H1 (cell line): Measurements from ENCODE around the gene TRIM31. TPM values are rescaled to one million over a fixed set of nuclear protein-coding genes. Genes with fewer than 3 reads are reported as not detected.

Experiments
- CTCF ChIA-PET: fragments of 300-600 bp; sonication (Branson Sonifier 250); formaldehyde crosslinking; loops from one replicate; lab custom pipeline; 2021; ENCODE audit not compliant: partially characterized antibody; lab: Charles Lee
- POLR2A ChIA-PET: fragments of 300-600 bp; sonication (Branson Sonifier 250); formaldehyde crosslinking; loops from one replicate; lab custom pipeline; 2021; ENCODE audit warnings: inconsistent platforms; ENCODE audit not compliant: partially characterized antibody; lab: Charles Lee
- DNase-seq, 2 experiments: peaks; one replicate each; pipeline versions ENCODE4 v3.0.0 to v3.0.0-alpha.2; 2010 to 2022; ENCODE audit warnings: low spot score in 2 of 2, low read depth in 1 of 2, mixed read lengths in 1 of 2
- FAIRE-seq: peaks from 2 replicates; lab custom pipeline; 2011; peaks lifted over from hg19 to GRCh38; lab: Jason Lieb, UNC
- H2AFZ ChIP-seq: 2 replicates; pipeline ENCODE4 v1.8.1; 2012; ENCODE audit warnings: low read length, inconsistent platforms
- H2AK5ac ChIP-seq: 2 replicates; pipeline ENCODE4 v1.6.1; 2013; ENCODE audit warnings: low read depth, low read length
- H2BK120ac ChIP-seq: replicated peaks from 2 replicates; pipeline ENCODE3; 2013; ENCODE audit warnings: low read depth, low read length, inconsistent platforms
- H2BK12ac ChIP-seq: 2 replicates; pipeline ENCODE4 v1.6.1; 2013; ENCODE audit warnings: low read depth, low read length
- H2BK15ac ChIP-seq: 2 replicates; pipeline ENCODE4 v1.6.1; 2013; ENCODE audit warnings: low read length
- H2BK20ac ChIP-seq: 2 replicates; pipeline ENCODE4 v1.6.1; 2013; ENCODE audit warnings: low read length
- H2BK5ac ChIP-seq: 2 replicates; pipeline ENCODE4 v1.6.1; 2013; ENCODE audit warnings: low read depth, low read length
- H3K14ac ChIP-seq: 2 replicates; pipeline ENCODE4 v1.6.1; 2013; ENCODE audit warnings: inconsistent platforms; ENCODE audit not compliant: insufficient read length
- H3K18ac ChIP-seq: 2 replicates; pipeline ENCODE4 v1.6.1; 2013; ENCODE audit warnings: low read length; ENCODE audit errors: extremely low read depth
- H3K23ac ChIP-seq: 2 replicates; pipeline ENCODE4 v1.6.1; 2013; ENCODE audit warnings: inconsistent platforms; ENCODE audit not compliant: insufficient read length
- H3K23me2 ChIP-seq: 2 replicates; pipeline ENCODE4 v1.6.1; 2013; ENCODE audit warnings: low read depth, low read length
- H3K27ac ChIP-seq: 2 replicates; pipeline ENCODE4 v1.6.1; 2011; ENCODE audit warnings: low read depth, low read length, inconsistent platforms
- H3K27me3 ChIP-seq, 4 experiments: replicated peaks in 1 of 4; 1 replicate in 1 of 4; 2 replicates in 3 of 4; pipeline versions ENCODE4 v1.6.1 to v1.8.1; 2011 to 2013; ENCODE audit warnings: low read length in 3 of 4, mild to moderate bottlenecking in 3 of 4, inconsistent platforms in 2 of 4, mixed read lengths in 2 of 4, moderate library complexity in 1 of 4; ENCODE audit not compliant: control insufficient read depth in 3 of 4, insufficient read depth in 3 of 4; ENCODE audit errors: extremely low read depth in 1 of 4
- H3K36me3 ChIP-seq, 4 experiments: 2 replicates each; pipeline versions ENCODE4 v1.6.1 to v1.8.1; 2011 to 2013; ENCODE audit warnings: mild to moderate bottlenecking in 4 of 4, low read length in 3 of 4, moderate library complexity in 2 of 4, control low read depth in 1 of 4, inconsistent platforms in 1 of 4; ENCODE audit not compliant: insufficient read depth in 4 of 4, control insufficient read depth in 2 of 4
- H3K4ac ChIP-seq: replicated peaks from 2 replicates; pipeline ENCODE3; 2013; ENCODE audit warnings: low read length, low read depth, mixed read lengths, inconsistent platforms; ENCODE audit not compliant: insufficient read length
- H3K4me1 ChIP-seq, 4 experiments: replicated peaks in 1 of 4; 1 replicate in 1 of 4; 2 replicates in 3 of 4; pipeline versions ENCODE4 v1.6.1 to v1.8.1; 2011 to 2013; ENCODE audit warnings: low read length in 3 of 4, inconsistent platforms in 2 of 4, mixed read lengths in 1 of 4; ENCODE audit not compliant: insufficient read depth in 4 of 4, control insufficient read depth in 3 of 4
- H3K4me2 ChIP-seq, 2 experiments: 2 replicates each; pipeline versions ENCODE4 v1.6.1 to v1.8.1; 2011 to 2013; ENCODE audit warnings: low read depth in 2 of 2, low read length in 2 of 2, control low read depth in 1 of 2, inconsistent platforms in 1 of 2, mild to moderate bottlenecking in 1 of 2; ENCODE audit not compliant: insufficient read depth in 1 of 2
- H3K4me3 ChIP-seq, 4 experiments: fragments of 200-600, 300-600 bp in 1 of 4; sonication (generic), shearing (Covaris generic), sonication (Bioruptor Twin) in 1 of 4; 2 replicates each; pipeline versions ENCODE4 v1.5.1 to v1.8.1; 2011 to 2016; ENCODE audit warnings: low read length in 4 of 4, low read depth in 3 of 4, control low read depth in 2 of 4, inconsistent platforms in 2 of 4, mild to moderate bottlenecking in 2 of 4, mixed read lengths in 1 of 4, moderate library complexity in 1 of 4; ENCODE audit not compliant: insufficient read depth in 2 of 4; ENCODE audit errors: extremely low read depth in 1 of 4
- H3K56ac ChIP-seq: replicated peaks from 2 replicates; pipeline ENCODE3; 2013; ENCODE audit warnings: low read depth, mild to moderate bottlenecking, mixed read lengths, low read length, inconsistent platforms; ENCODE audit not compliant: insufficient read length
- H3K79me1 ChIP-seq: 2 replicates; pipeline ENCODE4 v1.6.1; 2013; ENCODE audit warnings: low read depth, low read length, control low read depth
- H3K79me2 ChIP-seq, 2 experiments: 2 replicates each; pipeline versions ENCODE4 v1.6.1 to v1.8.1; 2012 to 2013; ENCODE audit warnings: low read length in 2 of 2, mild to moderate bottlenecking in 2 of 2, inconsistent platforms in 1 of 2; ENCODE audit not compliant: insufficient read depth in 2 of 2, control insufficient read depth in 1 of 2
- H3K9ac ChIP-seq, 4 experiments: replicated peaks in 1 of 4; 1 replicate in 1 of 4; 2 replicates in 3 of 4; pipeline versions ENCODE4 v1.6.1 to v1.8.1; 2011 to 2013; ENCODE audit warnings: low read depth in 3 of 4, low read length in 3 of 4, control low read depth in 2 of 4, mild to moderate bottlenecking in 2 of 4, moderate library complexity in 2 of 4, inconsistent platforms in 1 of 4; ENCODE audit errors: extremely low read depth in 1 of 4
- H3K9me3 ChIP-seq, 2 experiments: 2 replicates each; pipeline versions ENCODE4 v1.6.1 to v1.8.1; 2012 to 2013; ENCODE audit warnings: mild to moderate bottlenecking in 2 of 2, moderate library complexity in 2 of 2, control low read depth in 1 of 2, inconsistent platforms in 1 of 2, low read depth in 1 of 2, low read length in 1 of 2, mixed read lengths in 1 of 2; ENCODE audit not compliant: insufficient read depth in 2 of 2
- H4K20me1 ChIP-seq, 2 experiments: replicated peaks in 1 of 2; 2 replicates each; pipeline versions ENCODE3 to v1.8.1; 2011 to 2013; ENCODE audit warnings: inconsistent platforms in 2 of 2, low read length in 2 of 2, mild to moderate bottlenecking in 1 of 2; ENCODE audit not compliant: insufficient read depth in 2 of 2, control insufficient read depth in 1 of 2
- H4K5ac ChIP-seq: 2 replicates; pipeline ENCODE4 v1.6.1; 2013; ENCODE audit warnings: low read length, low read depth, mixed read lengths, inconsistent platforms; ENCODE audit not compliant: insufficient read length
- H4K8ac ChIP-seq: 2 replicates; pipeline ENCODE4 v1.8.0; 2013; ENCODE audit warnings: mild to moderate bottlenecking, moderate library complexity, low read length, inconsistent platforms; ENCODE audit not compliant: insufficient read depth; ENCODE audit errors: extremely low read depth
- H4K91ac ChIP-seq: replicated peaks from 2 replicates; pipeline ENCODE3; 2013; ENCODE audit warnings: low read length, mixed read lengths, inconsistent platforms; ENCODE audit not compliant: insufficient read length
- CBX8 ChIP-seq: fragments of 300-800, 300-1000 bp; sonication (generic); IDR thresholded peaks from 2 replicates; pipeline ENCODE4 v1.7.1; 2016; ENCODE audit warnings: low read depth, low read length, borderline replicate concordance
- CHD1 ChIP-seq: IDR thresholded peaks from 2 replicates; pipeline ENCODE4 v1.6.1; 2012; ENCODE audit warnings: low read depth, low read length, improper control_type of control experiment
- CHD2 ChIP-seq: IDR thresholded peaks from 2 replicates; pipeline ENCODE4 v1.6.1; 2012; ENCODE audit warnings: low read length, improper control_type of control experiment
- EZH2 ChIP-seq: fragments of 200-600 bp; sonication (generic); IDR thresholded peaks from 2 replicates; pipeline ENCODE4 v1.7.1; 2012; ENCODE audit warnings: low read depth, mild to moderate bottlenecking, moderate library complexity, low read length, inconsistent platforms; ENCODE audit not compliant: severe bottlenecking
- GTF2F1 ChIP-seq: IDR thresholded peaks from 2 replicates; pipeline ENCODE4 v1.6.1; 2012; ENCODE audit warnings: low read depth, low read length, improper control_type of control experiment, borderline replicate concordance
- PHF8 ChIP-seq: fragments of 200-600 bp; sonication (generic); conservative IDR thresholded peaks from 2 replicates; pipeline ENCODE4 v1.7.1; 2012; ENCODE audit warnings: low read depth, mild to moderate bottlenecking, inconsistent platforms, low read length, moderate library complexity
- SP2 ChIP-seq: IDR thresholded peaks from 2 replicates; pipeline ENCODE4 v1.6.1; 2012; ENCODE audit warnings: mild to moderate bottlenecking, low read length, inconsistent platforms
- WGBS, 2 experiments: shearing (Covaris generic) in 1 of 2; methylation state at CpG; one replicate each; pipeline versions ENCODE4 v1.1.6 to v1.1.7; 2013 to 2015; ENCODE audit warnings: low lambda C conversion rate in 2 of 2, mixed read lengths in 2 of 2, inconsistent platforms in 1 of 2, low coverage in 1 of 2, missing lambda C conversion rate in 1 of 2; ENCODE audit not compliant: insufficient replicate concordance in 2 of 2, insufficient coverage in 1 of 2, insufficient read length in 1 of 2; ENCODE audit errors: extremely low coverage in 1 of 2, missing lambda C conversion rate in 1 of 2; 5-methylcytosine and 5-hydroxymethylcytosine counted together
- polyA plus RNA-seq, 7 experiments: library from polyadenylated mRNA; depleted of rRNA in 3 of 7; stranded (reverse) in 5 of 7; unstranded in 2 of 7; fragments of >200 nt in 5 of 7; fragments of 200-250 nt in 2 of 7; gene quantifications; 1 replicate in 5 of 7; 2 replicates in 1 of 7; 4 replicates in 1 of 7; pipeline versions ENCODE4 v1.2.1 to v1.2.3, GENCODE V29; 2011 to 2013; ENCODE audit warnings: missing spikeins in 2 of 7, mixed read lengths in 2 of 7
- total RNA-seq: library from RNA; stranded (reverse); fragmentation: NEBNext Ultra II Directional; extraction: Animal tissue kit (Norgen Biotek cat#: 25700); gene quantifications from 2 replicates; pipeline ENCODE4 v1.2.1, GENCODE V29; 2021

The TRIM31 gene
- total and polyA plus RNA-seq, 2 of the 8 experiments (the other 6 are each of a cell fraction or from before 2014, with no cell fraction given), result not detected

- H3K4me3 ChIP-seq, result no peak overlapping the region
- 91% methylated on average over 3 of the region's 3 CpGs; no CpG with 5 or more reads in 1 of the 2 experiments for WGBS, 2 experiments
- H3K4me2 ChIP-seq, result no peak overlapping the region
- H2AK5ac ChIP-seq, result no peak overlapping the region
- no peak overlapping the region for H2BK5ac ChIP-seq
- no peak for FAIRE-seq
- no peaks in the 10 kb centered on the region for H3K27me3 ChIP-seq
- ChIA-PET CTCF (interaction anchor here (2.0 kb wide), 1 partner anchor 16 kb away, joined by 7 read pairs; no protein-coding TSS in a partner anchor), POLR2A (no interaction called here)
- H2BK120ac ChIP-seq, result no peak overlapping the region
- H3K18ac ChIP-seq, result no peak overlapping the region
- H3K56ac ChIP-seq, result no peak overlapping the region
- no peaks in the 10 kb centered on the region for H3K9me3 ChIP-seq
- H4K91ac ChIP-seq, result no peak overlapping the region
- no peaks in the 10 kb centered on the region for H3K4me1 ChIP-seq
- no peaks in the 10 kb centered on the region for H3K79me1 ChIP-seq
- H3K36me3 ChIP-seq, result peaks cover 0 to 4% (median under 1%) of the 10 kb centered on the region in 4 experiments; a peak in 3 of 8 replicates
- H3K4ac ChIP-seq, result no peak overlapping the region
- H4K5ac ChIP-seq, result no peak overlapping the region
- H2AFZ ChIP-seq, result no peak overlapping the region
- no peak overlapping the region for H2BK12ac ChIP-seq
- peaks cover 2% of the 10 kb centered on the region; the same call in 1 of the 2 replicates for H3K23me2 ChIP-seq
- H4K8ac ChIP-seq, result no peak overlapping the region
- no peaks in the 10 kb centered on the region for H3K79me2 ChIP-seq
- H3K23ac ChIP-seq, result no peak overlapping the region
- no peaks in the 10 kb centered on the region for H4K20me1 ChIP-seq
- DNase-seq, result no peak
- H3K27ac ChIP-seq, result no peak overlapping the region
- H3K9ac ChIP-seq, result no peak overlapping the region
- H3K14ac ChIP-seq, result no peak overlapping the region
- TF ChIP-seq CBX8, result no peak
- no peak for TF ChIP-seq SP2
- TF ChIP-seq PHF8, result no peak
- no peak for TF ChIP-seq CHD2
- TF ChIP-seq CHD1, result no peak
- TF ChIP-seq EZH2, result no peak
- TF ChIP-seq GTF2F1, result no peak
- TF ChIP-seq, all 59 proteins: peak for 0
- Histone ChIP-seq H2BK20ac (no peak overlapping the region), H2BK15ac (no peak overlapping the region)
These were observed 59.2 kb downstream of the TRIM31 start for GRCh38 chr6:30053682-30054081.
